ENCODE measurements around the gene TBKBP1.

TBKBP1 gene

GRCh38 chr17:47675380-47676198 is 18.4 kb upstream of the TBKBP1 start:
- H3K36me3 ChIP-seq (ENCODE audit: insufficient read depth): peaks cover 56% of the 10 kb centered on the region; the same call in 1 of the 2 replicates
- peaks cover 8% of the 10 kb centered on the region; the same call in 1 of the 2 replicates for H3K79me2 ChIP-seq (ENCODE audit: insufficient read depth, low read depth)
- H4K20me1 ChIP-seq (ENCODE audit: insufficient read depth): no peaks in the 10 kb centered on the region
- no peaks in the 10 kb centered on the region for H3K4me1 ChIP-seq (ENCODE audit: low read depth, poor library complexity, severe bottlenecking)
- H3K27me3 ChIP-seq (ENCODE audit: insufficient read depth, low read depth): no peaks in the 10 kb centered on the region
- H3K27ac ChIP-seq: no peak overlapping the region
- no peak overlapping the region for H2AFZ ChIP-seq (ENCODE audit: low read depth)
- H3K9ac ChIP-seq: no peak overlapping the region
- TF ChIP-seq CTCF (conservative IDR thresholded peaks at IDR 0.05; ENCODE audit: low read depth, low read length): no peak
- no peak overlapping the region for H3K4me2 ChIP-seq
- no peak overlapping the region for H3K4me3 ChIP-seq (IDR thresholded peaks at IDR 0.05; ENCODE audit: insufficient read depth, low read depth, low read length)

GRCh38 chr17:47676199-47676472 is 17.8 kb upstream of the TBKBP1 start:
- Histone ChIP-seq H3K27ac (no peak overlapping the region), H4K20me1 (ENCODE audit: insufficient read depth) (no peaks in the 10 kb centered on the region), H3K27me3 (ENCODE audit: insufficient read depth, low read depth) (no peaks in the 10 kb centered on the region), H3K79me2 (ENCODE audit: insufficient read depth, low read depth) (peaks cover 8% of the 10 kb centered on the region; the same call in 1 of the 2 replicates), H3K4me2 (no peak overlapping the region), H3K36me3 (ENCODE audit: insufficient read depth) (peaks cover 51% of the 10 kb centered on the region; the same call in 1 of the 2 replicates), H2AFZ (ENCODE audit: low read depth) (no peak overlapping the region), H3K4me1 (ENCODE audit: low read depth, poor library complexity, severe bottlenecking) (no peaks in the 10 kb centered on the region), H3K4me3 (IDR thresholded peaks at IDR 0.05; ENCODE audit: insufficient read depth, low read depth, low read length) (no peak overlapping the region), H3K9ac (no peak overlapping the region)
- no peak for TF ChIP-seq CTCF (conservative IDR thresholded peaks at IDR 0.05; ENCODE audit: low read depth, low read length)

GRCh38 chr17:47676510-47677165 is 17.3 kb upstream of the TBKBP1 start:
- Histone ChIP-seq H2AFZ (ENCODE audit: low read depth) (no peak overlapping the region), H3K27me3 (ENCODE audit: insufficient read depth, low read depth) (no peaks in the 10 kb centered on the region), H3K4me3 (IDR thresholded peaks at IDR 0.05; ENCODE audit: insufficient read depth, low read depth, low read length) (no peak overlapping the region), H3K9ac (no peak overlapping the region), H4K20me1 (ENCODE audit: insufficient read depth) (no peaks in the 10 kb centered on the region), H3K79me2 (ENCODE audit: insufficient read depth, low read depth) (peaks cover 8% of the 10 kb centered on the region; the same call in 1 of the 2 replicates), H3K27ac (no peak overlapping the region), H3K36me3 (ENCODE audit: insufficient read depth) (peaks cover 48% of the 10 kb centered on the region; the same call in 1 of the 2 replicates), H3K4me2 (no peak overlapping the region), H3K4me1 (ENCODE audit: low read depth, poor library complexity, severe bottlenecking) (no peaks in the 10 kb centered on the region)
- no peak for TF ChIP-seq CTCF (conservative IDR thresholded peaks at IDR 0.05; ENCODE audit: low read depth, low read length)

DNA sequence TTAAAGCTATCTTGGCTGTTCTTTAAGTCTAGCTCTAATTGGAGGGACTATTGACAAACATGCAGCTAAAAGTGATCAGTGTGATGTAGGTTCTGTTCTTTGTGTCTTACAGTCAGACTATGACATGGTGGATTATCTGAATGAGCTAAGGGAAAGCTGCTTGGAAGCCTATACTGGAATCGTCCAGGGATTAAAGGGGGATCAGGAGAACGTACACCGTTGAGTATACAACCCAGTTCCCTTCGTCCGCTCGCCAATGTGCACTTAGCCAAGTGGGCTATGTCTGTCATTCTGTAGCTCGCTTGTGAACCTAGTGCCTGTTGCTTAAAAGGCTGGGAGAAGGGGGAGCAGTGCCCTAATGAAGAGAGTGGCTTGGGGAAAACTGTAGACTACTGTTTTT is 15.8 kb upstream of the TBKBP1 start:
- Histone ChIP-seq H3K4me1 (ENCODE audit: low read depth, poor library complexity, severe bottlenecking) (no peaks in the 10 kb centered on the region), H4K20me1 (ENCODE audit: insufficient read depth) (no peaks in the 10 kb centered on the region), H3K4me2 (no peak overlapping the region), H3K4me3 (IDR thresholded peaks at IDR 0.05; ENCODE audit: insufficient read depth, low read depth, low read length) (no peak overlapping the region), H3K36me3 (ENCODE audit: insufficient read depth) (peaks cover 52% of the 10 kb centered on the region; the same call in 1 of the 2 replicates), H2AFZ (ENCODE audit: low read depth) (no peak overlapping the region), H3K79me2 (ENCODE audit: insufficient read depth, low read depth) (peaks cover 8% of the 10 kb centered on the region; the same call in 1 of the 2 replicates), H3K27ac (no peak overlapping the region), H3K9ac (no peak overlapping the region), H3K27me3 (ENCODE audit: insufficient read depth, low read depth) (no peaks in the 10 kb centered on the region)
- TF ChIP-seq CTCF (conservative IDR thresholded peaks at IDR 0.05; ENCODE audit: low read depth, low read length): no peak
